Measurements from ENCODE around the gene JAK3. TPM values are rescaled to one million over a fixed set of nuclear protein-coding genes. Genes with fewer than 3 reads are reported as not detected.

JAK3 gene
- polyA plus RNA-seq, 1 experiment, result 0.99 TPM

DNA sequence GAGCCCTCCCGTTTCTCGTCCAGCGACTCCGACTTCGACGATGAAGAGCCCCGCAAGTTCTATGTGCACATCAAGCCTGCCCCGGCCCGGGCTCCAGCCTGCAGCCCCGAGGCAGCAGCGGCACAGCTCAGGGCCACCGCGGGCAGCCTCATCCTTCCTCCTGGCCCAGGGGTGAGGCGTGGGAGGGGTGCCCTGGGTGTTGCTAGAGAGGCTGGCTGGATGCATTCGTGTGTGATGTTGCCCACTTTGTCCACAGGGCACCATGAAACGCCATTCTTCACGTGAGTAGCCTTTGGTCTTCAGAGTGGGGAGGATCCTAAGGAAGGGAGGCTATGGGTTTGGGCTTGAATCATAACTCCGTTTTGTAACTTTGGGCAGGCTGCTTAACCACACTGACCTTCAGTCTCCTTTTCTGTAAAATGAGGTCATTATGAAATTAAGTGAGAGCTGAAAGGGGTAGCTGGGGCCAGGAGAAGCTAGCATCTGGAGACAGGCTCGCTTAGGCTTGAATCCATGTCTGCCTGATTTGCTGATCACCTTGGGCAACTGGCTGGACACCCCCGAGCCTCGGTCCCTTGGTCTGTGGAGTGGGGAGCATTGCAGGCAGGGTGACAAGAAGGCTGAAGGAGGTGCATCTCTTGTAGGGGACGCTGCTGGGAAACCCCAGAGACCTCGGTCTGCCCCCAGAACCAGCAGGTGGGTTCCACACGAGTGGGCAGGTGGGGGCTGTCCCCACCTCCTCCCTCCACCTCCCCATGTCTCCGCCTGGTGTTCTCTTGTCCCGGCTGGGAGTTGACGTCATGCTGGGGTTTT is 71.6 kb downstream of the JAK3 start:
- POLR2A ChIA-PET, result no interaction called here
- H3K9me3 ChIP-seq (ENCODE audit: control insufficient read depth, insufficient read depth, low read length), result peaks cover 2% of the 10 kb centered on the region; the same call in 1 of the 2 replicates
- DNase-seq (ENCODE audit: low read depth, low spot score), result no peak
- TF ChIP-seq, protein P1, sequence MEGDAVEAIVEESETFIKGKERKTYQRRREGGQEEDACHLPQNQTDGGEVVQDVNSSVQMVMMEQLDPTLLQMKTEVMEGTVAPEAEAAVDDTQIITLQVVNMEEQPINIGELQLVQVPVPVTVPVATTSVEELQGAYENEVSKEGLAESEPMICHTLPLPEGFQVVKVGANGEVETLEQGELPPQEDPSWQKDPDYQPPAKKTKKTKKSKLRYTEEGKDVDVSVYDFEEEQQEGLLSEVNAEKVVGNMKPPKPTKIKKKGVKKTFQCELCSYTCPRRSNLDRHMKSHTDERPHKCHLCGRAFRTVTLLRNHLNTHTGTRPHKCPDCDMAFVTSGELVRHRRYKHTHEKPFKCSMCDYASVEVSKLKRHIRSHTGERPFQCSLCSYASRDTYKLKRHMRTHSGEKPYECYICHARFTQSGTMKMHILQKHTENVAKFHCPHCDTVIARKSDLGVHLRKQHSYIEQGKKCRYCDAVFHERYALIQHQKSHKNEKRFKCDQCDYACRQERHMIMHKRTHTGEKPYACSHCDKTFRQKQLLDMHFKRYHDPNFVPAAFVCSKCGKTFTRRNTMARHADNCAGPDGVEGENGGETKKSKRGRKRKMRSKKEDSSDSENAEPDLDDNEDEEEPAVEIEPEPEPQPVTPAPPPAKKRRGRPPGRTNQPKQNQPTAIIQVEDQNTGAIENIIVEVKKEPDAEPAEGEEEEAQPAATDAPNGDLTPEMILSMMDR (IDR thresholded peaks at IDR 0.05; ENCODE audit: low read depth, low read length), result no peak
- H3K27ac ChIP-seq (ENCODE audit: low read depth, low read length), result no peak overlapping the region
- CTCF ChIA-PET, result interaction anchor here (1.2 to 2.0 kb wide), 4 partner anchors 8 to 10 kb away, joined by 3 to 11 read pairs (median 6); no protein-coding TSS in a partner anchor
- H3K27me3 ChIP-seq (ENCODE audit: control insufficient read depth, insufficient read depth, low read length), result peaks cover 4% of the 10 kb centered on the region
- no peak overlapping the region for H3K4me3 ChIP-seq (ENCODE audit: low read depth, low read length)

GRCh38 chr19:17775245-17775927 is 72.4 kb downstream of the JAK3 start:
- TF ChIP-seq, protein P1 (IDR thresholded peaks at IDR 0.05; ENCODE audit: low read depth, low read length), result peak; percentile 67
- peaks cover 4% of the 10 kb centered on the region for H3K27me3 ChIP-seq (ENCODE audit: control insufficient read depth, insufficient read depth, low read length)
- peaks cover 2% of the 10 kb centered on the region; the same call in 1 of the 2 replicates for H3K9me3 ChIP-seq (ENCODE audit: control insufficient read depth, insufficient read depth, low read length)
- no peak overlapping the region for H3K4me3 ChIP-seq (ENCODE audit: low read depth, low read length)
- CTCF ChIA-PET, result interaction anchor here (0.5 to 2.0 kb wide), 8 partner anchors 9 to 321 kb away, joined by 3 to 8 read pairs (median 3); no protein-coding TSS in a partner anchor
- POLR2A ChIA-PET, result no interaction called here
- DNase-seq (ENCODE audit: low read depth, low spot score), result no peak
- H3K27ac ChIP-seq (ENCODE audit: low read depth, low read length), result no peak overlapping the region

Small RNA genes lying within 50 kb of the gene (small RNA-seq; reads per million reads assigned to genes)
- gene SNORA68 (ENCODE audit: insufficient read length, low read depth), result not detected

Other genes with a start within 250 kb of the JAK3 start
- gene UNC13A, start 159.6 kb downstream of the JAK3 start, polyA plus RNA-seq (2011; rRNA removed), result 0.04 and 0.05 TPM in 2 replicates
- 8.2 and 14.3 TPM in 2 replicates for gene MAP1S, start 128.5 kb downstream of the JAK3 start, polyA plus RNA-seq (2011; rRNA removed)
- 0.15 and 0.35 TPM in 2 replicates for gene FCHO1, start 96.5 kb downstream of the JAK3 start, polyA plus RNA-seq (2011; rRNA removed)
- not detected in 2 replicates for gene B3GNT3, start 52.8 kb downstream of the JAK3 start, polyA plus RNA-seq (2011; rRNA removed)
- gene INSL3, start 26.5 kb downstream of the JAK3 start, polyA plus RNA-seq (2011; rRNA removed), result not detected in 2 replicates
- gene RPL18A, start 11.9 kb upstream of the JAK3 start, polyA plus RNA-seq (2011; rRNA removed), result 890 and 1,276 TPM in 2 replicates
- gene SLC5A5, start 24.0 kb upstream of the JAK3 start, polyA plus RNA-seq (2011; rRNA removed), result not detected in 2 replicates
- gene CCDC124, start 85.0 kb upstream of the JAK3 start, polyA plus RNA-seq (2011; rRNA removed), result 36.0 and 40.9 TPM in 2 replicates
- gene KCNN1, start 119.1 kb upstream of the JAK3 start, polyA plus RNA-seq (2011; rRNA removed), result 0.05 and 0.07 TPM in 2 replicates
- 2.3 TPM in 2 replicates for gene ARRDC2, start 160.2 kb upstream of the JAK3 start, polyA plus RNA-seq (2011; rRNA removed)
- 0.05 and 0.14 TPM in 2 replicates for gene IL12RB1, start 239.0 kb upstream of the JAK3 start, polyA plus RNA-seq (2011; rRNA removed)
- 2.1 and 2.5 TPM in 2 replicates for gene MAST3, start 249.8 kb upstream of the JAK3 start, polyA plus RNA-seq (2011; rRNA removed)